Measurements from ENCODE around the gene BRIP1. TPM values are rescaled to one million over a fixed set of nuclear protein-coding genes. Genes with fewer than 3 reads are reported as not detected.
"Not testable (repeated sequence)": the region's sequence is repeated elsewhere in the genome, so short reads cannot be mapped to it uniquely, and the experiment has no call there.

Gene BRIP1
- polyA plus RNA-seq, 10 donors, result 3.1 to 6.9 (median 4.3) TPM

- no peak for DNase-seq
Observed at GRCh38 chr17:61803796-61804195, 59.5 kb downstream of the BRIP1 start.

- no peak for DNase-seq
Observed at GRCh38 chr17:61803216-61803615, 60.1 kb downstream of the BRIP1 start.

GRCh38 chr17:61799812-61800484, 63.4 kb downstream of the BRIP1 start:
- no peak for DNase-seq

- DNase-seq, result no peak
Observed at GRCh38 chr17:61797283-61797682, 66.0 kb downstream of the BRIP1 start.

GRCh38 chr17:61795546-61795945, 67.8 kb downstream of the BRIP1 start:
- DNase-seq, result no peak

- no peak for DNase-seq
Observed at GRCh38 chr17:61794792-61795191, 68.5 kb downstream of the BRIP1 start.

GRCh38 chr17:61794242-61794641, 69.1 kb downstream of the BRIP1 start:
- no peak for DNase-seq

GRCh38 chr17:61793565-61793964, 69.8 kb downstream of the BRIP1 start:
- no peak for DNase-seq

- DNase-seq, result no peak
Observed at GRCh38 chr17:61789872-61790271, 73.5 kb downstream of the BRIP1 start.

- DNase-seq, result no peak
Observed at GRCh38 chr17:61786088-61786487, 77.2 kb downstream of the BRIP1 start.

GRCh38 chr17:61784510-61784909, 78.8 kb downstream of the BRIP1 start:
- DNase-seq, result no peak

GRCh38 chr17:61783556-61784304, 79.6 kb downstream of the BRIP1 start:
- no peak for DNase-seq

GRCh38 chr17:61783120-61783519, 80.2 kb downstream of the BRIP1 start:
- DNase-seq, result no peak

GRCh38 chr17:61782683-61783082, 80.6 kb downstream of the BRIP1 start:
- DNase-seq, result no peak

GRCh38 chr17:61775364-61775763, 88.0 kb downstream of the BRIP1 start:
- no peak for DNase-seq

GRCh38 chr17:61774724-61775123, 88.6 kb downstream of the BRIP1 start:
- DNase-seq, result no peak

- DNase-seq, result not testable (repeated sequence)
Observed at GRCh38 chr17:61774087-61774486, 89.2 kb downstream of the BRIP1 start.

GRCh38 chr17:61770752-61771533, 92.4 kb downstream of the BRIP1 start:
- DNase-seq, result peak in 1 of 3 donors; percentile 33

- no peak for DNase-seq
Observed at GRCh38 chr17:61770043-61770442, 93.3 kb downstream of the BRIP1 start.

GRCh38 chr17:61768405-61768804, 94.9 kb downstream of the BRIP1 start:
- no peak for DNase-seq

GRCh38 chr17:61766520-61766919, 96.8 kb downstream of the BRIP1 start:
- DNase-seq, result peak in 2 of 3 donors; percentile 5 to 22

GRCh38 chr17:61764846-61765245, 98.5 kb downstream of the BRIP1 start:
- DNase-seq, result no peak

- DNase-seq, result no peak
Observed at GRCh38 chr17:61761827-61762226, 101.5 kb downstream of the BRIP1 start.
